Colonic mucosa (tissue), 4 donors: ENCODE data around the gene R3HDM2. TPM values are rescaled to one million over a fixed set of nuclear protein-coding genes. Genes with fewer than 3 reads are reported as not detected.

Source experiments
- DNase-seq: peaks from one replicate; pipeline ENCODE4 v3.0.0-alpha.2; 2020
- H3K27ac ChIP-seq: fragments of 200-600 bp; one replicate; pipeline ENCODE4 v1.8.0; 2021
- H3K27me3 ChIP-seq: fragments of 200-600 bp; one replicate; pipeline ENCODE4 v1.8.0; 2021
- H3K36me3 ChIP-seq: fragments of 200-600 bp; one replicate; pipeline ENCODE4 v1.8.0; 2021
- H3K4me1 ChIP-seq: fragments of 200-600 bp; one replicate; pipeline ENCODE4 v1.8.0; 2021; ENCODE audit warnings: mild to moderate bottlenecking
- H3K4me3 ChIP-seq: fragments of 200-600 bp; one replicate; pipeline ENCODE4 v1.8.0; 2021
- H3K9ac ChIP-seq, 2 donors: one replicate each; pipeline ENCODE4 v1.7.0; 2013; ENCODE audit warnings: control low read depth in 2 of 2, low read depth in 2 of 2, low read length in 2 of 2
- H3K9me3 ChIP-seq: fragments of 200-600 bp; one replicate; pipeline ENCODE4 v1.8.0; 2021
- CTCF ChIP-seq: fragments of 200-600 bp; IDR thresholded peaks from one replicate; pipeline ENCODE4 v1.8.0; 2022; ENCODE audit warnings: antibody characterized with exemption, mild to moderate bottlenecking
- intact Hi-C: fragments of 100-400 bp; cut with DNase I; formaldehyde crosslinking; loops from one replicate; pipeline ENCODE4 v1.14.1; 2022
- total RNA-seq, 2 donors: library from RNA; stranded (reverse); fragmentation: NEBNext Ultra II Directional in 1 of 2; extraction: Animal tissue kit (Norgen Biotek cat#: 25700) in 1 of 2; gene quantifications; one replicate each; pipeline ENCODE4 v1.2.1, GENCODE V29; 2021
- donor health status: healthy.
- donor health status: DM: no; HTN: no; CAD: no.
- donor health status: DM: no; HTN: no; CAD: no.

The R3HDM2 gene
- 10 to 100 TPM; 41.0 to 60.4 TPM for total RNA-seq

DNA sequence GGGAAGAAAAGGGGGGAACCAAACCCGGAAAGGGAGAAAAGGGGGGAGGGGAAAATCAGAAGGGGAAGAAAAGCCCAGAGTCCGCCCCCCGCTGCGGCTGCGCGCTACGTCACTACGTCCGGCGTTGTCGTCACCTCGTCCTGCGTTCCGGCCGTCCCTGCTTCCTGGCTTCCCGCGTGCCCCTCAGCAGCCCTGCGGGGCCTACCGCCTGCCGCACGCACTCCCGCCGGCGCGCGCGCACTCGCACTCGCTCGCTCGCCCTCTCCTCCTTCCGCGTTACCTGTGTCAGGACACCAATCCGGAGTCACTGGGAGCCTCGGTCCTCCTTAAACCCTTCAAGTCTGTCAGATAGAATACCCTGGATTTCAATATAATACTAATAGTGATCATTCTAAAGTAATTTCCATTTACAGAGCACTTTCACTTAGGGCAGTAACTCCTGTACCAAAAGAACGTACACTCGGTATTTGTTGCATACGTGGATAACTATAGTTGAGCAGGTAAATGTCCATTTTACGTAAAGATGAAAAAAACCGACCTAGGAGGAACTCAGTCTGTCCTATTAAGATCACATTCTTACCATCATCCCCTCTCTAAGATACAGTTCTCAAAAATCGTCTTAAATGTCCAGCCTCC lies at the start of gene R3HDM2:
TSS of gene R3HDM2 (minus strand) at position 113 of the 636 bp plus-strand sequence. CDS start 120,615 bp downstream, outside the sequence.
- no peak for TF ChIP-seq CTCF
- intact Hi-C loops: no loop called here
- Histone ChIP-seq H3K4me1 (no peaks in the 10 kb centered on the region), H3K9ac (peak within 1 kb of the TSS; percentile 71 to 81), H3K4me3 (peak within 1 kb of the TSS; percentile 61), H3K9me3 (no peaks in the 10 kb centered on the region), H3K27me3 (no peaks in the 10 kb centered on the region), H3K27ac (peak within 1 kb of the TSS; percentile 89), H3K36me3 (no peaks in the 10 kb centered on the region)
- peak; percentile 96 for DNase-seq

DNA sequence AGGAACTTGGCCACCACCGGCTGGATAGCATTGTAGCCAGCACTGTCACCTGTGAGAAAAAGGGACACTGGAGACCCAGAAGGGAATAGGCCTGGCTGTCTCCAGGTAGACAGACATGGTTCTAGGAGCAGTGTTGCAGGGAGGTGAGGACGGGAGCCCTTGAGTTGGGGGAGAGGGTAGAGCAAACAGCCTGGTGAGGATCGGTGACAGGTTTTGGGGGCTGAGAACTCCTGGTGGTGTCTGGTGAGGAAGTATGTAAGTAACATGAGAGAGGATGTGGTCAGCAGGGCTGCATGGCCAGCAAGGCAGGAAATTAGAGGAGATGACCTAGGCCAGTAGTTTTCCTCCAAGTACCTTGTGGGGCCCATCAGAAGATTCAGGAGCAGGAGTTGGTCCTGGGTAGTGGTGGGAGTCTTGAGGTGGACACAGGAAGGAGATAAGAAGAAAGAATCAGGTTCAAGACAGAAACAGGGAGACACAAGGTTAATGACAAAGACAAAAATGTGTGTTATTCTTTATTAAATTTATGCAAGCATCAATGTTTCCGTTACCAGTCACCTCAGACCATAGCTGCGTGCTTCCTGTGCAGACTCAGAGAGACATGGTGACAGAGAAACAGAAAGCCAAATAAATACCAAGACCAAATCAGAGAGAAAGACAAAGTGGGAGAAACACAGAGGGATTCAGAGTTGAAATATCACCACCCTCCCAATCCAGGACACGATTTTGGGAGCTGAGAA lies 48.7 kb upstream of the R3HDM2 start, which contains the start of gene ARHGAP9:
TSS of gene ARHGAP9 (minus strand) at position 491 of the 740 bp plus-strand sequence. CDS start at position 31, 460 bp downstream.
- no peak for DNase-seq
- H3K27me3 ChIP-seq: peaks cover 21% of the 10 kb centered on the region
- peak within 1 kb of the TSS; percentile 73 for H3K27ac ChIP-seq
- intact Hi-C loops: no loop called here
- no peaks in the 10 kb centered on the region for H3K9me3 ChIP-seq
- no peaks in the 10 kb centered on the region for H3K4me1 ChIP-seq
- peak within 1 kb of the TSS; percentile 46 to 68 for H3K9ac ChIP-seq
- no peak within 1 kb of the TSS for H3K4me3 ChIP-seq
- H3K36me3 ChIP-seq: no peaks in the 10 kb centered on the region
- no peak for TF ChIP-seq CTCF

DNA sequence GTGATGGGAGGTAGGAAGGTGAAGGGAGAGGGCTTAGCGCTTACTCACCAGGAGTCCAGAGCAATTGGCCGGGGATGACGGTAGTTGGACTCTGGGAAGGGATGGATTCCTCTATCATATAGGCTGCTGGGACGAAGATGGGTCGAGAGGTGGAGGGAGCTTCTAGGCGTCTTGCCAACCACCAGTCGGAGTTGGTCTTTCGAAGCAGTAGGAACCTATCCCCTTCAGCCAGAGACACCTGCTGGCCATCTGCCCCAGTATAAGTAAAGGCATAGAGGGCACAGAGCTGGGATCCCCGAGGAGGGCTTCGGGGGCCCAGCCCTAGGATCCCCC lies 48.2 kb upstream of the R3HDM2 start:
- H3K9ac ChIP-seq: peak overlapping the region; percentile 31 to 46
- no peaks in the 10 kb centered on the region for H3K4me1 ChIP-seq
- H3K9me3 ChIP-seq: no peaks in the 10 kb centered on the region
- H3K4me3 ChIP-seq: no peak overlapping the region
- H3K27me3 ChIP-seq: peaks cover 25% of the 10 kb centered on the region
- no peaks in the 10 kb centered on the region for H3K36me3 ChIP-seq
- DNase-seq: no peak
- TF ChIP-seq CTCF: no peak
- intact Hi-C loops: no loop called here
- H3K27ac ChIP-seq: peak overlapping the region; percentile 73

- peak overlapping the region; percentile 73 for H3K27ac ChIP-seq
- no peaks in the 10 kb centered on the region for H3K36me3 ChIP-seq
- no peaks in the 10 kb centered on the region for H3K4me1 ChIP-seq
- no peaks in the 10 kb centered on the region for H3K9me3 ChIP-seq
- DNase-seq: no peak
- intact Hi-C loops: no loop called here
- TF ChIP-seq CTCF: no peak
- peaks cover 35% of the 10 kb centered on the region for H3K27me3 ChIP-seq
- peak overlapping the region; percentile 30 for H3K4me3 ChIP-seq
- H3K9ac ChIP-seq: peak overlapping the region; percentile 63 to 68
Measured at GRCh38 chr12:57477710-57478681, 47.2 kb upstream of the R3HDM2 start.
